SH-SY5Y (cell line): Measurements from ENCODE around the gene HCLS1.

Source experiments
- GATA2 ChIP-seq: IDR thresholded peaks from 2 replicates; pipeline ENCODE4 v1.6.1; 2011; ENCODE audit warnings: mild to moderate bottlenecking, low read depth, low read length
- GATA3 ChIP-seq: IDR thresholded peaks from 2 replicates; pipeline ENCODE4 v1.6.1; 2011; ENCODE audit warnings: low read depth, mild to moderate bottlenecking, low read length, moderate library complexity

Gene HCLS1

GRCh38 chr3:121592856-121593702, 67.6 kb downstream of the HCLS1 start, which contains the start of gene FBXO40:
FBXO40 (plus strand) TSS chr3:121593379; CDS start chr3:121620576, 27,197 bp downstream.
- TF ChIP-seq GATA2 = no peak
- TF ChIP-seq GATA3 = no peak

GRCh38 chr3:121584418-121584817, 76.3 kb downstream of the HCLS1 start:
- TF ChIP-seq GATA3 = no peak
- TF ChIP-seq GATA2 = no peak

- no peak for TF ChIP-seq GATA3
- TF ChIP-seq GATA2 = no peak
Observed at GRCh38 chr3:121581691-121582090, 79.0 kb downstream of the HCLS1 start.
